ENCODE results near the gene KCNH6. TPM values are rescaled to one million over a fixed set of nuclear protein-coding genes. Genes with fewer than 3 reads are reported as not detected.
A peak's percentile ranks its signal among the peaks of the same experiment; 100 is the strongest.

The KCNH6 gene
- total RNA-seq, 3 donors from 2014 or later (not counting 1 experiment from before 2014, with no cell fraction given), result not detected

DNA sequence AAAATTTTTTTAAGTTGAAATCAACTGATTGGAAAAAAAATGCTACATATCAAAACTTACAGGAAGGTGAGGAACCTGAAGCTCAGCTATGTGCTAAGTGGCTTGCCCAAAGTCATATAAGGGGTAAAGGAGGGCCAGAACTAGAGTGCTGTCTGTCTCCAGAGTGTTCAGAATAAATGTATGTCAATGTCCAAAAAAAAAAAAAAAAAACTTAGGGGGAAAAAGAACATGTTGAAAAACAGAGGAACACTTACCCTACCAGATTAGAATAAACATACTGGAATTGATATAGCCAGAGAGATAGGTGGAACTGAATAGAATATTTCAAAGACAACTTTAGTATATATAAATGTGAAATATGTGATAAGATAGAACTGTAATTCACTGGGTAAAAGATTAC, 38.7 kb downstream of the KCNH6 start:
- H3K27ac ChIP-seq (ENCODE audit: low read length), result no peak overlapping the region
- intact Hi-C loops (cut with micrococcal nuclease), result no loop called here
- no peaks in the 10 kb centered on the region for H3K27me3 Mint-ChIP-seq (ENCODE audit: low read depth in 2 of 2)
- no peaks in the 10 kb centered on the region for H3K9me3 ChIP-seq (ENCODE audit: control insufficient read depth, insufficient read depth, low read length)
- no peak for DNase-seq
- no peaks in the 10 kb centered on the region for H3K9me3 Mint-ChIP-seq
- peaks cover 8% of the 10 kb centered on the region for H3K4me1 ChIP-seq (ENCODE audit: control insufficient read depth, insufficient read depth, low read length)
- TF ChIP-seq, protein P1, sequence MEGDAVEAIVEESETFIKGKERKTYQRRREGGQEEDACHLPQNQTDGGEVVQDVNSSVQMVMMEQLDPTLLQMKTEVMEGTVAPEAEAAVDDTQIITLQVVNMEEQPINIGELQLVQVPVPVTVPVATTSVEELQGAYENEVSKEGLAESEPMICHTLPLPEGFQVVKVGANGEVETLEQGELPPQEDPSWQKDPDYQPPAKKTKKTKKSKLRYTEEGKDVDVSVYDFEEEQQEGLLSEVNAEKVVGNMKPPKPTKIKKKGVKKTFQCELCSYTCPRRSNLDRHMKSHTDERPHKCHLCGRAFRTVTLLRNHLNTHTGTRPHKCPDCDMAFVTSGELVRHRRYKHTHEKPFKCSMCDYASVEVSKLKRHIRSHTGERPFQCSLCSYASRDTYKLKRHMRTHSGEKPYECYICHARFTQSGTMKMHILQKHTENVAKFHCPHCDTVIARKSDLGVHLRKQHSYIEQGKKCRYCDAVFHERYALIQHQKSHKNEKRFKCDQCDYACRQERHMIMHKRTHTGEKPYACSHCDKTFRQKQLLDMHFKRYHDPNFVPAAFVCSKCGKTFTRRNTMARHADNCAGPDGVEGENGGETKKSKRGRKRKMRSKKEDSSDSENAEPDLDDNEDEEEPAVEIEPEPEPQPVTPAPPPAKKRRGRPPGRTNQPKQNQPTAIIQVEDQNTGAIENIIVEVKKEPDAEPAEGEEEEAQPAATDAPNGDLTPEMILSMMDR (IDR thresholded peaks at IDR 0.05), result no peak
- H3K27ac Mint-ChIP-seq, result peak overlapping the region; percentile 65 to 84
- H3K27me3 ChIP-seq (ENCODE audit: control insufficient read depth, insufficient read depth, low read length), result no peaks in the 10 kb centered on the region
- no peaks in the 10 kb centered on the region for H3K36me3 Mint-ChIP-seq
- ATAC-seq, result no peak
- no peaks in the 10 kb centered on the region for H3K36me3 ChIP-seq (ENCODE audit: control insufficient read depth, insufficient read depth, low read length)
- no peak overlapping the region for H3K4me3 ChIP-seq (ENCODE audit: low read length)
- H3K4me3 Mint-ChIP-seq, result peak overlapping the region; percentile 50
- H3K4me1 Mint-ChIP-seq, result peaks cover 48 to 66% of the 10 kb centered on the region in 2 donors

DNA sequence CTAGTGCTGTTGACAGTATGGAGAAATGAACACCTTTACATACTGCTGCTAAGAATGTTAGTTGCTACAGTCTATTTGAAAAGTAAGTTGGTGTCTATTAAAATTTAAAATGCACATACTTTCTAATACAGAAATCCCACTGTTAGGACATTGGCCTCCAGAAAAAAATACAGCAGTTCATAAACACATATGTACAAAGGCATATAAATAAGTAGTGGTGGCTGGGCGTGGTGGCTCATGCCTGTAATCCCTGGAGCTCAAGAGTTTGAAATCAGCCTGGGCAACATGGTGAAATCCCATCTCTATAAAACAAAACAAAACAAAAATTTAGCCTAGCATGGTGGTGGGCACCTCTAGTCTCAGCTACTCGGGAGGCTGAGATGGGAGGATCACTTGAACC, 40.2 kb downstream of the KCNH6 start:
- Mint-ChIP-seq H3K36me3 (no peaks in the 10 kb centered on the region), H3K9me3 (no peaks in the 10 kb centered on the region), H3K4me3 (no peak overlapping the region), H3K4me1 (peaks cover 56 to 68% of the 10 kb centered on the region in 2 donors), H3K27ac (peak overlapping the region; percentile 76 to 79), H3K27me3 (ENCODE audit: low read depth in 2 of 2) (no peaks in the 10 kb centered on the region)
- TF ChIP-seq, protein P1 (IDR thresholded peaks at IDR 0.05), result no peak
- H3K27me3 ChIP-seq (ENCODE audit: control insufficient read depth, insufficient read depth, low read length), result no peaks in the 10 kb centered on the region
- intact Hi-C loops (cut with micrococcal nuclease), result no loop called here
- 90% methylated on average over 2 of the region's 2 CpGs for whole genome bisulfite sequencing (ENCODE audit: insufficient coverage)
- H3K4me1 ChIP-seq (ENCODE audit: control insufficient read depth, insufficient read depth, low read length), result peaks cover 8% of the 10 kb centered on the region
- ATAC-seq, result no peak
- H3K9me3 ChIP-seq (ENCODE audit: control insufficient read depth, insufficient read depth, low read length), result no peaks in the 10 kb centered on the region
- no peak for DNase-seq
- H3K36me3 ChIP-seq (ENCODE audit: control insufficient read depth, insufficient read depth, low read length), result no peaks in the 10 kb centered on the region
- no peak overlapping the region for H3K4me3 ChIP-seq (ENCODE audit: low read length)
- no peak overlapping the region for H3K27ac ChIP-seq (ENCODE audit: low read length)

DNA sequence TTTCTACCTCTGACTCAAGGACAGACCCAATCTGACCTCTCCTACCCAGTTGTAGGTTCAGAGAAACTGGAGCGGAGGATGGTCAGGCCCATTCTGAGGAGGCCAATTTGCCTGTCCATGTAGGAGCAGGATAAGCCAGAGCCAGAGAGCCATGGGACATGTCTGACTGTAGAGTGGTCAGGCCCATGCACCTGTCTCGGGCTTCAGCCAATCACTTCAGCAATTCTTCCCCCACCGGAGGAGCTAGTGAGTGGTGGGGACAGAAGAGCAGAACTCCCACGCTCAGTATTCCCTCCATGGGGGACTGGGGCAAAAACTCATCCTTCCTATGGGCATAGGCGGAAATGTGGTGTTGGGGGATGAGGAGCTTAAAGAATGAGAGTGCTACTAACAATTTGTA, 41.4 kb downstream of the KCNH6 start:
- Mint-ChIP-seq H3K27ac (peak overlapping the region; percentile 48 to 70), H3K36me3 (no peaks in the 10 kb centered on the region), H3K4me3 (no peak overlapping the region), H3K4me1 (peaks cover 68 to 74% of the 10 kb centered on the region in 2 donors), H3K9me3 (no peaks in the 10 kb centered on the region), H3K27me3 (ENCODE audit: low read depth in 2 of 2) (no peaks in the 10 kb centered on the region)
- TF ChIP-seq, protein P1 (IDR thresholded peaks at IDR 0.05), result no peak
- no peaks in the 10 kb centered on the region for H3K27me3 ChIP-seq (ENCODE audit: control insufficient read depth, insufficient read depth, low read length)
- ATAC-seq, result no peak
- no peak overlapping the region for H3K4me3 ChIP-seq (ENCODE audit: low read length)
- H3K36me3 ChIP-seq (ENCODE audit: control insufficient read depth, insufficient read depth, low read length), result peaks cover 2% of the 10 kb centered on the region
- H3K27ac ChIP-seq (ENCODE audit: low read length), result no peak overlapping the region
- intact Hi-C loops (cut with micrococcal nuclease), result no loop called here
- DNase-seq, result no peak
- no peaks in the 10 kb centered on the region for H3K9me3 ChIP-seq (ENCODE audit: control insufficient read depth, insufficient read depth, low read length)
- WGBS (ENCODE audit: insufficient coverage), result 100% methylated on average over 3 of the region's 5 CpGs
- peaks cover 8% of the 10 kb centered on the region for H3K4me1 ChIP-seq (ENCODE audit: control insufficient read depth, insufficient read depth, low read length)

DNA sequence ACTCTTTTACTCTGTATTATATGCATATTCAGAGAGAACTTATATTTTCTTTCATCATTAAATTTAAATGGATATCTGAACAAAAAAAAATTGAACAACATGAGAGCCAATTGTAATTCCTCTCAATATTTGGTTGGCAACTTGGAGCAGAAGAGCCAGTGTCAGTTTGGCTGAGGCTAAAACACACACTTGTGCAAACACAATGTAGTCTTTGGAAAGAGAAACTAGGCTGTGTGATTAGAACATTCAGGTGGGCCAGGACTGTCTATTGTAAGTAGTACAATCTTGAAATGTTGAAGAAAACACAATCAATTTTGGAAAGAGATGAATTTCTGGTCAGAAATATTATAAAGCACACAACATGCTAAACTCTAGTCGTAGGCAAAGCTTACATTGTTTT, 44.1 kb downstream of the KCNH6 start:
- Histone ChIP-seq H3K27me3 (ENCODE audit: control insufficient read depth, insufficient read depth, low read length) (no peaks in the 10 kb centered on the region), H3K27ac (ENCODE audit: low read length) (no peak overlapping the region), H3K4me3 (ENCODE audit: low read length) (no peak overlapping the region), H3K36me3 (ENCODE audit: control insufficient read depth, insufficient read depth, low read length) (peaks cover 2% of the 10 kb centered on the region), H3K4me1 (ENCODE audit: control insufficient read depth, insufficient read depth, low read length) (peaks cover 4% of the 10 kb centered on the region), H3K9me3 (ENCODE audit: control insufficient read depth, insufficient read depth, low read length) (no peaks in the 10 kb centered on the region)
- no peaks in the 10 kb centered on the region for H3K9me3 Mint-ChIP-seq
- DNase-seq, result no peak
- ATAC-seq, result no peak
- H3K36me3 Mint-ChIP-seq, result no peaks in the 10 kb centered on the region
- TF ChIP-seq, protein P1 (IDR thresholded peaks at IDR 0.05), result no peak
- intact Hi-C loops (cut with micrococcal nuclease), result no loop called here
- no peaks in the 10 kb centered on the region for H3K27me3 Mint-ChIP-seq (ENCODE audit: low read depth in 2 of 2)
- 88% methylated on average over 1 of the region's 1 CpG for WGBS (ENCODE audit: insufficient coverage)
- no peak overlapping the region for H3K4me3 Mint-ChIP-seq
- peak overlapping the region in 1 of 2 donors; percentile 65 for H3K27ac Mint-ChIP-seq
- peaks cover 68 to 75% of the 10 kb centered on the region in 2 donors for H3K4me1 Mint-ChIP-seq
